Activated T-helper 1 cell treated with anti-CD3 and anti-CD28 coated beads, Interleukin-12 subunit alpha, Interleukin-12 subunit beta, Interleukin-2, Interleukin-4 antibody, amounts not matched to agents 30 ng/mL and 10 ng/mL and 1 ng/mL, durations not matched to agents 14 hours and 24 hours and 36 hours (primary cell): ENCODE results near the gene RMND1. TPM values are rescaled to one million over a fixed set of nuclear protein-coding genes. Genes with fewer than 3 reads are reported as not detected.

Experiments
- DNase-seq: peaks from one replicate; pipeline ENCODE4 v3.0.0; 2021; ENCODE audit warnings: low spot score
- H3K27ac Mint-ChIP-seq: one replicate; pipeline ENCODE4 v1.8.0; 2021; ENCODE audit warnings: mild to moderate bottlenecking, mixed read lengths
- H3K27me3 Mint-ChIP-seq: one replicate; pipeline ENCODE4 v1.8.0; 2022; ENCODE audit warnings: mild to moderate bottlenecking, moderate library complexity, mixed read lengths; ENCODE audit not compliant: insufficient read depth
- H3K36me3 Mint-ChIP-seq: one replicate; pipeline ENCODE4 v1.8.0; 2021; ENCODE audit warnings: low read depth, mixed read lengths
- H3K4me1 Mint-ChIP-seq: one replicate; pipeline ENCODE4 v1.8.0; 2021; ENCODE audit warnings: low read depth, mixed read lengths
- H3K4me3 Mint-ChIP-seq: one replicate; pipeline ENCODE4 v1.8.0; 2021; ENCODE audit warnings: mild to moderate bottlenecking, moderate library complexity, mixed read lengths
- H3K9me3 Mint-ChIP-seq: one replicate; pipeline ENCODE4 v1.8.0; 2021; ENCODE audit warnings: mixed read lengths
- intact Hi-C: fragments of 100-400 bp; cut with micrococcal nuclease; formaldehyde crosslinking; loops from one replicate; pipeline ENCODE4 v1.15.1; 2024
- total RNA-seq: library from RNA; stranded (reverse); gene quantifications from 2 replicates; pipeline ENCODE4 v1.2.3, GENCODE V29; 2022

Gene RMND1, protein sequence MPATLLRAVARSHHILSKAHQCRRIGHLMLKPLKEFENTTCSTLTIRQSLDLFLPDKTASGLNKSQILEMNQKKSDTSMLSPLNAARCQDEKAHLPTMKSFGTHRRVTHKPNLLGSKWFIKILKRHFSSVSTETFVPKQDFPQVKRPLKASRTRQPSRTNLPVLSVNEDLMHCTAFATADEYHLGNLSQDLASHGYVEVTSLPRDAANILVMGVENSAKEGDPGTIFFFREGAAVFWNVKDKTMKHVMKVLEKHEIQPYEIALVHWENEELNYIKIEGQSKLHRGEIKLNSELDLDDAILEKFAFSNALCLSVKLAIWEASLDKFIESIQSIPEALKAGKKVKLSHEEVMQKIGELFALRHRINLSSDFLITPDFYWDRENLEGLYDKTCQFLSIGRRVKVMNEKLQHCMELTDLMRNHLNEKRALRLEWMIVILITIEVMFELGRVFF
- 20.0 and 20.5 TPM in 2 replicates for total RNA-seq

DNA sequence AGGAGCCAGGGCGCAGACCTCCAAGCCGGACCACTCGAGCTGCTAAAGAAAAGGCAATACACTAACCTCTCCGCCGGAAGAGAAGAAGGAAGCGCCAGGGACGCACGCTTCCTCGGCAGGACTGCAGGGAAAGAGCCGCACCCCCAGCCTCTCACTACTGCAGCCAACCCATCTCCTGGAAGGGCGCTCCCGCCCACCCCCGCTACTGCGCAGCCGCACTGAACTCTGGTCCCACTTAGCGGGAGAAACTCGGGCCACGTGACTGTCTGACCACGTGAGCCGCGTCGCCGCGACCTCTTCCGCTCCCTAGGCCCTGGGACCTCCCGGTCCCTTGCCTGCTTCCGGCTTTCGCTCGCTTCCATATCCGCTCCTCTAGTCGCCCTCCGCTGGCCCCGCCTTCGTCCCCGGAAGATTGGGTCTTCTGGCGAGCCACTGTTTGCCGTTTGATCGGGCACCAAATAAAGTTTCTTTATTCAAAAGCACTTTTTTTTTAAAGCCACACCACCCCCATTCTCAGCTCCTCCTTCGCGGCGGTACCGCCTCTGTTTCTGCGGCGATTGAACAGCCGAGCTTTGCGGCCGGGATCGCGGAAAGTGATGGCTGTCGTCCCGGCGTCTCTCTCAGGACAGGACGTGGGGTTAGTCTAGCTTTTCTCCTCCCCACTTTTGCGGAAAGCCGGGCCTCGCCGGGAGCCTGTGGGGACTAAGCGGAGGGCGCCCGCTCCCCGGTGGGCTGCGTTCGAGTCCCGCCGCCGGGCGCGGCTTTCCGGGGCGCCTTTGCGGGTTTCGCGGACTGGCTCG is at the start of gene RMND1:
Gene RMND1 (minus strand): TSS at position 177 of the 800 bp plus-strand sequence. CDS start 6,315 bp downstream, outside the sequence.
- H3K27me3 Mint-ChIP-seq, result peaks cover 4% of the 10 kb centered on the region
- H3K27ac Mint-ChIP-seq, result peak within 1 kb of the TSS; percentile 90
- peak; percentile 99 for DNase-seq
- H3K4me3 Mint-ChIP-seq, result peak within 1 kb of the TSS; percentile 97
- no peaks in the 10 kb centered on the region for H3K9me3 Mint-ChIP-seq
- peaks cover 13% of the 10 kb centered on the region for H3K36me3 Mint-ChIP-seq
- intact Hi-C loops, result loop anchor here (1.0 to 10.0 kb wide), 13 partner anchors 24 to 1705 kb away; partner anchors contain the start of genes FBXO5, MTRF1L, NUP43 and PCMT1
- H3K4me1 Mint-ChIP-seq, result peaks cover 29% of the 10 kb centered on the region

DNA sequence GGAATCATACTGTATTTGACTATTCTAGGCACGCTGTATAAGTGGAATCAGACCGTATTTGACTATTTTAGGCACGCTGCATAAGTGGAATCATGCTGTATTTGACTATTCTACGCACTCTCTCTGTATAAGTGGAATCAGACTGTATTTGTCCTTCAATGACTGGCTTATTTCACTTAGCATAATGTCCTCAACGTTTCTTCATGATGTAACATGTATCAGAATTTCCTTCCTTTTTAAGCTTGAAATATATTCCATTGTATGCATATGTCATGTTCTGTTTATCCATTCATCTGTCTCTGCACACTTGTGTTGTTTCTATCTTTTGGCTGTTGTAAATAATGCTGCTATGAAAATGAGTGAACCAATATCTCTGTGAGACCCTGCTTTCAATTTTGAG is 47.6 kb upstream of the RMND1 start:
- no peaks in the 10 kb centered on the region for H3K9me3 Mint-ChIP-seq
- DNase-seq, result no peak
- peaks cover 25% of the 10 kb centered on the region for H3K27me3 Mint-ChIP-seq
- intact Hi-C loops, result loop anchor here (5.0 kb wide), 1 partner anchor 203 kb away; no protein-coding TSS in a partner anchor
- no peak overlapping the region for H3K4me3 Mint-ChIP-seq
- peaks cover 13% of the 10 kb centered on the region for H3K4me1 Mint-ChIP-seq
- no peaks in the 10 kb centered on the region for H3K36me3 Mint-ChIP-seq
- no peak overlapping the region for H3K27ac Mint-ChIP-seq

DNA sequence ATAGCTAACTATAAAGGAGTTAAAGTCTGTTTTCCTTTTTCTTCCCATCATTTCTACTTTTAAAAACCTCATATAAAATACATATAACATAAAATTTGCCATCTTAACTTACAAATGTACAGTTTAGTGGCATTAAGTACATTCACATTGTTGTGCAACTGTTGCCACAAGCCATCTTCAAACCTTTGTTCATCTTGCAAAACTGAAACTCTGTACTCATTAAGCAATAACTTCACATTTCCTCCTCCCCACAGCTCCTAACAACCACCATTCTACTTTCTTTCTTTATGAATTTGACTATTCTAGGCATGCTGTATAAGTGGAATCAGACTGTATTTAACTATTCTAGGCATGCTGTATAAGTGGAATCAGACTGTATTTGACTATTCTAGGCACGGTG is 46.4 kb upstream of the RMND1 start:
- no peak for DNase-seq

DNA sequence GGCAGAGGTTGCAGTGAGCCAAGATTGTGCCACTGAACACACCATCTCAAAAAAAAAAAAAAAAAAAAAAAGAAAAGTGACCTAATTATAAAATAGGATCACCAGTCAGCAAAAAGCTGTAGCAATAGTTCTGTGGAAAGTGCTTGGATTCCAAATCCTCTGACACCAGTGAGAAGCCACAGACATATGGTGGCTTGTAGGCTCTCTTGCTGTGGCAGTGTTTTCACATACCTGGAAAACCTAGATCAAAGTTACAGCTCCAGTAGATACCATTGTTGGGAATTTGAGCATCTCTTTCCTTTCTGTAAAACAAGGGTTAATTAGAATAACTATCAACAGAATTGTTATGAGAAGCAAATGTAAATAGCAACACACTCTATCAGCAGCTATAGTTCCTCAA is 46.0 kb upstream of the RMND1 start:
- H3K27ac Mint-ChIP-seq, result no peak overlapping the region
- no peaks in the 10 kb centered on the region for H3K36me3 Mint-ChIP-seq
- H3K4me1 Mint-ChIP-seq, result peaks cover 21% of the 10 kb centered on the region
- no peak overlapping the region for H3K4me3 Mint-ChIP-seq
- DNase-seq, result no peak
- peaks cover 35% of the 10 kb centered on the region for H3K27me3 Mint-ChIP-seq
- H3K9me3 Mint-ChIP-seq, result no peaks in the 10 kb centered on the region
- intact Hi-C loops, result loop anchor here (5.0 kb wide), 1 partner anchor 204 kb away; no protein-coding TSS in a partner anchor

More for the DNA sequence above, 46.4 kb upstream of the RMND1 start:
- Mint-ChIP-seq H3K36me3 (no peaks in the 10 kb centered on the region), H3K4me3 (no peak overlapping the region), H3K27me3 (peaks cover 33% of the 10 kb centered on the region), H3K4me1 (peaks cover 18% of the 10 kb centered on the region), H3K9me3 (no peaks in the 10 kb centered on the region), H3K27ac (no peak overlapping the region)
- intact Hi-C loops, result loop anchor here (5.0 kb wide), 1 partner anchor 204 kb away; no protein-coding TSS in a partner anchor

DNA sequence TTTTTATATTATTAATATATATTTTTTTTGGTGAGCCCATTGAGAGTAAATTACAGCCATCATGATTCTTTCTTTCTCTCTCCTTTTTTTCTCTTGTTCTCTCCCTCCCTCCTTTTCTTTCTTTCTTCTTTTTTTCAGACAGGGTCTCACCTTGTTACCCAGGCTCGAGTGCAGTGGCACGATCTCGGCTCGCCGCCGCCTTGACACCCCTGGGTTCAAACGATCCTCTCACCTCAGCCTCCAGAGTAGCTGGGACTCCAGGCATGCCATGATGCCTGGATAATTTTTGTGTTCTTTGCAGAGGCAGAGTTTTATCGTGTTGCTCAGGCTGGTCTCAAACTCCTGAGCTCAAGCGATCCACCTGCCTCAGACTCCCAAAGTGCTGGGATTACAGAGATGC is 43.5 kb upstream of the RMND1 start:
- H3K36me3 Mint-ChIP-seq, result no peaks in the 10 kb centered on the region
- H3K4me3 Mint-ChIP-seq, result peak overlapping the region; percentile 60
- peaks cover 21% of the 10 kb centered on the region for H3K4me1 Mint-ChIP-seq
- peaks cover 55% of the 10 kb centered on the region for H3K27me3 Mint-ChIP-seq
- H3K27ac Mint-ChIP-seq, result no peak overlapping the region
- no peaks in the 10 kb centered on the region for H3K9me3 Mint-ChIP-seq
- intact Hi-C loops, result loop anchor here (5.0 kb wide), 1 partner anchor 207 kb away; no protein-coding TSS in a partner anchor
- no peak for DNase-seq

DNA sequence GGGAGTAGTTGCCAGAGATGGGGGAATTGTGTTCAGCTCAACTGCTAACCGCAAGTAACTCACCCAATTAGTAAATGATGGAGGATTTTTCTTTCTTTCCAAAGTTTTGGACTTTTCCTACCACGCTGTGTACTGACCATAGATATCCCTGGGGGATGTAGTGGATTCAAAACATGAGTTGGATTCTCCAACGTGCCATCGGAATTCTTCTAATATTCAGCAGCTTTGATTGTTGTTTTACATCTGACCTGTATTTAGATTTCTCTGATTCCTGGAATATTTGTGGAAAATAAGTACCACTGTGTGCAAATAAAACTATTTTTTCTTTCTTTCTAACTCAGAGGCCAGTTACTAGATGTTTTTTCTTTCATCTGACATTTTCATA is 43.0 kb upstream of the RMND1 start:
- Mint-ChIP-seq H3K27me3 (peaks cover 54% of the 10 kb centered on the region), H3K36me3 (no peaks in the 10 kb centered on the region), H3K9me3 (no peaks in the 10 kb centered on the region), H3K4me1 (peaks cover 21% of the 10 kb centered on the region), H3K27ac (no peak overlapping the region), H3K4me3 (peak overlapping the region; percentile 83)
- no peak for DNase-seq
- intact Hi-C loops, result loop anchor here (5.0 kb wide), 1 partner anchor 207 kb away; no protein-coding TSS in a partner anchor

DNA sequence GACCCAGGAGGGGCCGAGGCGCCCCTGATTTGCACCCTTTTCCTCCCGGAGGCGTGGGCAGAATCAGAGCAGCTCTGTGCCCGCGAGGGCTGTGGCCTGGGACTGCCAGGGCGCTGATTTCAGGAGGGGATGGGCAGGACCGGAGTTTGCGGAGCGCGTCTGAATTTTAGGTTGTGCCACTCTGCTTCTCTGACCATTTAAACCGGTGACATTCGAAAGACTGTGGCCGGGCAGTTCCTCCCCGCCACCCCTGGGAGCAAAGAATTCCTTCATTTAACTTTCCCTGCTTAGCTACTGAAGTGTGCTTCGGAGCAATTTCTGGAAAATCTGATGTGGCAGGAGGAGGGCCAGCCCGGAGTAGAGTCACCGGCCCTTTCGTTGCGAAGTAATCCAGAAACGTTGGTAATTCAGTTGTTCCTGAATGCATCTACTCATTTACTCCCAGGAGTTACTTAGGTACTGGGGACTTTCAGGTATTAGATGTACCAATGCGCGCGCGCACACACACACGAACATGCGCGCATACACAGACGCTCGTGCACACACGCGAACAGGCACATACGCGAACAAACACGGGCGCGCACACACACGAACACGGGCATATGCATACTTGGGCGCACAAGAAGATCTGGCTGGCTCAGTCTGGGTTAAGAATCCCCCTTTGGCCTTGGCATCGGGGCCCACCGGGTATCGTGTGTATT is 42.5 kb upstream of the RMND1 start:
- Mint-ChIP-seq H3K27ac (no peak overlapping the region), H3K36me3 (no peaks in the 10 kb centered on the region), H3K4me1 (peaks cover 21% of the 10 kb centered on the region), H3K9me3 (no peaks in the 10 kb centered on the region), H3K27me3 (peaks cover 52% of the 10 kb centered on the region), H3K4me3 (peak overlapping the region; percentile 83)
- DNase-seq, result no peak
- intact Hi-C loops, result no loop called here

DNA sequence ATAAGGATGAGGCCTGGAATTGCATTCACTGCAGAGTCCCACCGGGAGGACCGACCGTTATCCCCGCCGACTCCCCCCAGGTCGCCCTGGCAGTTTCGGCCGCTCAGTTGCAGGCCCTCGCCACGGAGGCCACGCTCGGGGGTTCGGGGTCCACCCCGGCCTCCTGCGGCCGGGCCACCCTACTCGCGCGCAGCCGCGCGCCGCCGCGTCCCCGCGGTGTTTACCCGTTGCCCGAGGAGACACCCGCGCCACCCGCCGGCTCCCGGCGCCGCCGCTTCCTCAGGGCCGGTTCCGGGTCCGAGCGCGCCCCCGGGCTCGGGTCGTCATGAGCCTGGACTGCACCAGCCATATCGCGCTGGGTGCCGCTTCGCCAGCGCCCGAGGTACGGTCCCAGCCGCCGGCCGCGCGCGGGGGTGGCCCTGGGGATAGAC is 41.9 kb upstream of the RMND1 start, which contains the start of gene CCDC170:
Gene CCDC170 (plus strand): TSS at position 214 of the 431 bp plus-strand sequence. CDS start 112 bp downstream, at position 326.
- Mint-ChIP-seq H3K27me3 (peaks cover 54% of the 10 kb centered on the region), H3K36me3 (no peaks in the 10 kb centered on the region), H3K27ac (no peak within 1 kb of the TSS), H3K4me1 (peaks cover 21% of the 10 kb centered on the region), H3K9me3 (no peaks in the 10 kb centered on the region), H3K4me3 (peak within 1 kb of the TSS; percentile 83)
- intact Hi-C loops, result no loop called here
- DNase-seq, result no peak

DNA sequence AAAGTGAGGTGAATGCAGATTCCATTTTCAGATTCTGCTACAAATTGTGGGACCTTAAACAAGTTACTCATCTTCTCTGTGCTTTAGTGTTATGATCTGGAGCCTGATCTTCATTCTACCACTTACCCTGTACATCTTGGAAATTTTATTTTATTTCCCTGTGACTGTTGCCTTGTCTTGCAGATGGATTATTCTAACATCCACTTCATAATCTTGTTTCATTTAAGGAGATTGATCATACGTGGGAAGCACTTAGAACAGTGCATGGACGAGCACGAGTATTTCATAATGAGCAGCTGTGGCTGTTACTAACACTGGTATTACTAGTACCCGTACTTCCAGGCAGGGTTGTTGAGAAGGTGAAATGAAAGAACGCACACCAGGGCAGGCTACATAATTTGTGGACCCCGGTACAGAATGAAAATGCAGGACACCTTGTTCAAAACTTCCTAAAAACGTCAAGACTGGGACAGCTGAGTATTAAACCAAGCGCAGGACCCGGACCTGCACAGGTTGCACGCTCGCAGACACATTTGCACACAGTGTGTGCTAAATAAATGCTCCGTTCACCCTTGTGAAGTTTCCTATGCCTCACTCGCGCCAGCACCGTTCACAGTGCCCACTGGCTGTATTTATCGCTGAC is 41.4 kb upstream of the RMND1 start:
- no peak for DNase-seq
- intact Hi-C loops, result no loop called here

DNA sequence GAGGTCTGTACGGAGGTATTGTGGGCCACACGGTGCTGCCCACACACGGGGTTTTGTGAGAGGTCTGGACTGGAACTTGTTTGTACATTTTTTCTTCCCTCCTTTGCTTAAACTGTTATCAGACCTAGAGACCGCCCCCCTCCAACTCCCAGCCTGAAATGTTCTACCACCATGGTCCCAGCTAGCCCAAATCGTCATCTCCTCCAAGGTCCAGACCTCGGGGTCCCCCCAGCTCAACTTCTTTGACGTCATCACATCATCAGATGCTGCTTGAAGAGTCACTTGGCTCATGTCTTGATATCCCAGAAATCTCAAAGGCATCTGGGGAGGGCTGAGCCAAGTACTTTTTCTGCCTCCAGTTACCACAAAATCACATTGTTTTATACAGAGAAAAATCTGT is 39.1 kb upstream of the RMND1 start:
- Mint-ChIP-seq H3K9me3 (no peaks in the 10 kb centered on the region), H3K4me3 (no peak overlapping the region), H3K27ac (no peak overlapping the region), H3K27me3 (peaks cover 51% of the 10 kb centered on the region), H3K4me1 (peaks cover 13% of the 10 kb centered on the region), H3K36me3 (no peaks in the 10 kb centered on the region)
- no peak for DNase-seq
- intact Hi-C loops, result no loop called here

More for the DNA sequence above, 41.4 kb upstream of the RMND1 start:
- H3K27ac Mint-ChIP-seq, result no peak overlapping the region
- H3K4me1 Mint-ChIP-seq, result peaks cover 16% of the 10 kb centered on the region
- H3K36me3 Mint-ChIP-seq, result no peaks in the 10 kb centered on the region
- H3K27me3 Mint-ChIP-seq, result peaks cover 55% of the 10 kb centered on the region
- peak overlapping the region; percentile 37 for H3K4me3 Mint-ChIP-seq
- H3K9me3 Mint-ChIP-seq, result no peaks in the 10 kb centered on the region

DNA sequence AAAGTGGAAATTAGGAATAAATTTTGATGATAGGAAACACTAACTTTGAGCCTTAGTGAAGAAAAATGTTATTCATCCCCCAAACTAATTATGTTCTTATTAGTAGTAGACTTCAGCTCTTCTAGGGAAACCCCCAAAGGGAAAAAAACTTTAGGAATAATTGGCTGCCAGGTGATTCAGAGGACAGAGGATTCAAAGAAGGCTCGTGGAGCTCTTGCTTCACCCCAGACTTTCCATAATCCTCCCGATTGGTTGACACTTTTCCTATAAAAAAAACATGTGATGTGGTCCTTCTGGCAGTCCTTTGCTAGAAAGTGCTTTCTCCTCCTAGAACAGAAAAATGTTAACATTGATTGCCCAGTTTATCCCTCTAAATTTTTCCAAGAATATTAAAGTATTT is 36.3 kb upstream of the RMND1 start:
- intact Hi-C loops, result no loop called here
- DNase-seq, result no peak

DNA sequence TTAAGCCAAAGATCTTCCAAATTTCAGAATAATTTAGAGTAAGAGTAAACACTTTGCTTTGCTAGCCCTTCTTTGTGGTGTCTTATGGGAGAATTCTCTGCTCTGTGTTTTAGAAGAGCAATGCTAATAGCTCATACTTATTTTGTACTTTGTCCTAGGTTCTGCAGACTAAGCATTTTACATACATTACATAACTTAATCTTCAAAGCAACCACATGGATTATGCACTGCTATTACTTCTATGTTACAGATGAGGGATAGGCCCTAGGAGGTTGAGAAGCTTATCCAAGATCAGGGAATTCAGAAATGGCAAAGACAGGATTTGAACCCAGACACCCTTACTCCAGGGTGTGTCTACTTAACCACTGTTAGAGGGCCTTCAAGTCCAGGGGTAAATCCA is 32.1 kb upstream of the RMND1 start:
- H3K4me1 Mint-ChIP-seq, result peaks cover 27% of the 10 kb centered on the region
- DNase-seq, result no peak
- intact Hi-C loops, result no loop called here
- no peak overlapping the region for H3K4me3 Mint-ChIP-seq
- no peaks in the 10 kb centered on the region for H3K9me3 Mint-ChIP-seq
- H3K36me3 Mint-ChIP-seq, result peaks cover 5% of the 10 kb centered on the region
- peaks cover 2% of the 10 kb centered on the region for H3K27me3 Mint-ChIP-seq
- H3K27ac Mint-ChIP-seq, result no peak overlapping the region

More for the DNA sequence above, 36.3 kb upstream of the RMND1 start:
- no peak overlapping the region for H3K27ac Mint-ChIP-seq
- peaks cover 5% of the 10 kb centered on the region for H3K36me3 Mint-ChIP-seq
- H3K4me3 Mint-ChIP-seq, result no peak overlapping the region
- H3K9me3 Mint-ChIP-seq, result no peaks in the 10 kb centered on the region
- H3K27me3 Mint-ChIP-seq, result peaks cover 28% of the 10 kb centered on the region
- peaks cover 9% of the 10 kb centered on the region for H3K4me1 Mint-ChIP-seq
